GM19455 (cell line): ENCODE measurements around the gene CHCHD5.
"Not testable (repeated sequence)": the region's sequence is repeated elsewhere in the genome, so short reads cannot be mapped to it uniquely, and the experiment has no call there.

Source experiments
- ATAC-seq: cut with Tn5 transposase; IDR thresholded peaks from one replicate; pipeline ENCODE4 v1.9.1; 2021; ENCODE audit not compliant: unreplicated experiment

Gene CHCHD5, protein sequence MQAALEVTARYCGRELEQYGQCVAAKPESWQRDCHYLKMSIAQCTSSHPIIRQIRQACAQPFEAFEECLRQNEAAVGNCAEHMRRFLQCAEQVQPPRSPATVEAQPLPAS

DNA sequence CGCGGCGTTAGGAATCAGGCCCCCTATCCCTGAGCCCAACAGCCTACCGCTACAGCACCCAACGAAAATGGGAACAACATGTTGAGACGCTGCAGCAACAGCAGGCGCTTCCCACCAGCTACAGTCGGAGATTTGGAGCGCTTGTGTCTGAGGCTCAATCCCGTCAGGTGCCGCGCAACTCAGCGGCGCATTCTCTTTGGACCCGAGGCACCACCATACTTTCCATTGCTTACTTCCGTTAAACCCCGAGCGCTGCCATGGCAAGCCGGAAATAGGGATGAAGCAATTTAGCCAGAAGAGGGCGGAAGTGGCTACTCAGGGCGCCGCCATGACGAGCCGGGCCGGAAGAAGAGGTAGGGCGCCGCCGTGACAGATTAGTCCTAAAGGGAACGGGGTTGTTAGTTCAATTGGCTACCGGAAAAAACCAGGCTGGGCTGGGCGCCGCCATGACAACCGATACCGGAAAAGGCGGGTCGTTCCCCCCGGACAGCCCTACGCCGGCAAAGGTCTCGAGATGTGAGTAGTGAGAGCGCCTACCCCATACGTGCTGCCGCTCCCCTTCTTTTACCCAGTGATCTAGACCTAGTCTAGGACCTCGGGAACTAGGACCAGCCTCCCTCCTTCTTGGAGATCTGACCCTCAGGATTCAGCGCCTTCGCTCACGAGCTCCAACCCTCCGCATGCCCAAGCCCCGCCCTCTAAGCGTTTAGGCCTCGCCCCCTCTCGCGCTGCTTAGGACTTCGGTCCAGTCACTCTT, at the start of gene CHCHD5:
TSS of gene CHCHD5 (plus strand) at position 476 of the 757 bp plus-strand sequence. CDS start at position 515, 39 bp downstream.
- peak; percentile 87 for ATAC-seq

DNA sequence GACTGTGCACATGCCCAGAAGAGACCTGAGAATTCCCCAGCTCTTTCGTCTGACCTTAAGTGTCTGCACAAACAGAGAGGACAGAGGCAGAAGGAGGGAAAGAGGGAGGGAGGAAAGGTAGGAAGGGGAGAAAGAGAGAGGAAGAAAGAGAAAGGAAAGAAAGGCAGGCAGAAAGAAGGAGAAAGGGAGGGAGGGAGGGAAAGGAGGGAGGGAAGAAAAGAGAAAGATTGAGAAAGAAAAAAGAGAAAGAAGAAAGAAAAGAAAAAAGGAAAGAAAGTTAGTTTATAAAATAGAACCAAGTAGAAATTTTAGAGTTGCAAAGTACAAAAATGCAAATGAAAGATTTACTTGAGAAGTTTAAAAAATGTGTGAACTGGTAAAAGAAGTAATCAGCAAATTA, 49.6 kb upstream of the CHCHD5 start:
- no peak for ATAC-seq

DNA sequence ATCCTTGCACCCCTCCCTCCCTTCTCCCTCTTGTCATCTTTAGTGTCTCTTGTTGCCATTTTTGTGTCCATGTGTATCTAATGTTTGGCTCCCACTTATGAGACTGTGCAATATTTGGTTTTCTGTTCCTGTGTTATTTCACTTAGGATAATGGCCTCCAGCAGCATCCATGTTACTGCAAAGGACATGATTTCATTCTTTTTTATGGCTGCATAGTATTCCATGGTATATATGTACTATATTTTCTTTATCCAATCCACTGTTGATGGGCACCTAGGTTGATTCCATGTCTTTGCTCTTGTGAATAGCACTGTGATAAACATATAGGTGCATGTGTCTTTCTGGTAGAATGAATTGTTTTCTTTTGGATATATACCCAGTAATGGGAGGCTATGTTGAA, 47.7 kb upstream of the CHCHD5 start:
- ATAC-seq, result not testable (repeated sequence)

DNA sequence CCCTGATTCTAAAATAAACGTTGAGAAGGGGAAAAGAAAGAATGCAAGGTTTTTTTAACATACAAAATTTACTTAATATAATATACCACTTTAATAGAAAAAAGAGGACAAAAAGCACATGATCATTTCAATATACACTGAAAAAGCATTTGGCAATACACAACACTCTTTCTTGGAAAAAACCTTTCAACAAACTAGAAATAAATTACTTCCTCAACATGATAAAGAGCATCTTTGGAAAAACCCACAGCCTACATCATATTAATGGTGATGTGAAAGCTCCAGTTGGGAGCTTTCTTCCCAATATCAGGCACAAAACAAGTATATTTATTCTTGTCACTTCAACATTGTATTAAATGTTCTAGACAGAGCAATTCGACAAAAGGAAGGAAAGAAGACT, 45.1 kb upstream of the CHCHD5 start:
- no peak for ATAC-seq

DNA sequence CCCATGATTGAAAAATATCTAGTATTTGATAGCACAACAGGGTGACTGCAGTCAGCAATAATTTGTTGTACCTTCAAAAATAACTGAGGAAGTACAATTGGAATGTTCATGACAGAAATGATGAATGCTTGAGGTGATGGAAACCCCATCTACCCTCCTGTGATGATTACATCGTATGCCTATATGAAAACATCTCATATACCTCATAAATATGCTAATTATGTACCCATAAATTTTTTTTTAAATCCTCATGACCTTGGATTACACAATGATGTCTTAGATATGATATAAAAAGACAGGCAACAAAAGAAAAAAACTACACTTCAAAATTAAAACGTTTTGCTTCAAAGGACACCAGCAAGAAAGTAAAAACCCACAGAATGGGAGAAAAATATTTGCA, 43.5 kb upstream of the CHCHD5 start:
- ATAC-seq, result no peak

DNA sequence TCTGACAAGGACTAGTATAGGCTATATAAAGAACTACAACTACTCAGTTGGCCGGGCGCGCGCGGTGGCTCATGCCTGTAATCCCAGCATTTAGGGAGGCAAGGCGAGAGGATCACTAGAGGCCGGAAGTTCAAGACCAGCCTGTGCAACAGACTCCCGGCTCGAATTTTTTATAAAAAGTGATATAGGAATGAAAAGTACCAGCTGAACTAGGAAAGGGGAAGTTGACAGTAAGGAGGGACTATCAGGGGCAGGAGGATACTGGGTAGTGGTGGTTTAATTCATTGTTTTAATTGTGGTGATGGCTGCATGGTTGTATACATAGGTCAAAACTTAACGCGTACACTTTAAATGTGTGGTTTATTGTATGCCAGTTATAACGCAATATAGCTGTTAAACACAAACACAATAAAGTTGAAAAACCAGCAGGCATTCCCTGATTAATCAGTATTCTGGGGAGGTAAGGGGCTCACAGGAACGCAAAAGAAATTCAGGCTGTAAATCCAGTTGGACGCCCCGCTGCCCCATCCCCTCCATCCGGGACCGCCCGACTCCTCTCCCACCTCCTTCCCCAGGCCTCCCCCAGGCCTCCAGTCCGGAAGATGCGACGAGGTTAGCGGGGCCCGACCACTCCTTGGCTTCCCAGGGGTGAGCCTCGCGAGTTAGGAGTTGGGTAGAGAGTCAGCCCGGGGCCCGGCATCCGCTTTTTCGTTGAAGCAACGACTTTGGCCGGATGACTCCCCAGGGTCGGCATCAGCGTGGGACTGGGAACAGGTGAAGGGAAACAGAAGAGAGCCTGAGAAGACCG, 42.9 kb upstream of the CHCHD5 start:
- ATAC-seq, result peak; percentile 53

DNA sequence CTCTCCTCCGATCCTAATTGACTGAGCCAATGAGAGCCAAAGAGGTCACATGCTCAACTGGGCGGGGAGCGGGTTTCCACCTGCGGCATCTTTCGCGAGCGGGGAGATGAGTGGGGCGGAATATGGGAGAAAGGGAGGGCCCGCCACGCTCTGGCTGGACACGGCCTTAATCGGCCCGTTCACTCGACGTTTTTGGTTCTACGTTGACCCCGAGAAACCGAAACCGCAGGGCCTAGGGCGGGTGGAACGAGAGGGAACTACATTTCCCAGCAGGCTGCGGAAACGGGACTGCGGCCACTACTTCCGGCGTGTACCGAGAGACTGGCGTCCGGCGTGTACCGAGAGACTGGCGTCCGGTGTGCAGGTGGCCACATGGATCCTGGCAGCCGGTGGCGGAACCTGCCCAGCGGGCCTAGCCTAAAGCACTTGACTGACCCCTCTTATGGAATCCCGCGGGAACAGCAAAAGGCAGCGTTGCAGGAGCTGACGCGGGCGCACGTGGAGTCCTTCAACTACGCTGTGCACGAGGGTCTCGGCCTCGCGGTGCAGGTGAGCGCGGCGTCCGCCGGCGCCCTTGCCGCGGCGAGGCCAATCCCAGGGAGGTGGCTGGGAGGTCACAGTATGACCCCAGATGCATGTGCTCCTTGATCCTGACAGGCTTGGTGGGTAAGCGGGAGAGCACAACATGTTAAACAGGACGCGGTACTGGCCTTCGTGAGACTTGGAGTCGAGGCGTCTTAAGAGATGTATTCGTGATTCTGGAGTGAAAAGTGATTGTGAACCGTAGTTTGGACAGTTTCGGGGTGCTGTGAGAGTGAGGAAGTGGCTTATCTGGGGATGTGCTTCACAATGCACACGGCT, 42.1 kb upstream of the CHCHD5 start, which contains the start of gene POLR1B:
TSS of gene POLR1B (plus strand) at position 343 of the 861 bp plus-strand sequence. CDS start at position 373, 30 bp downstream.
- peak; percentile 83 for ATAC-seq

DNA sequence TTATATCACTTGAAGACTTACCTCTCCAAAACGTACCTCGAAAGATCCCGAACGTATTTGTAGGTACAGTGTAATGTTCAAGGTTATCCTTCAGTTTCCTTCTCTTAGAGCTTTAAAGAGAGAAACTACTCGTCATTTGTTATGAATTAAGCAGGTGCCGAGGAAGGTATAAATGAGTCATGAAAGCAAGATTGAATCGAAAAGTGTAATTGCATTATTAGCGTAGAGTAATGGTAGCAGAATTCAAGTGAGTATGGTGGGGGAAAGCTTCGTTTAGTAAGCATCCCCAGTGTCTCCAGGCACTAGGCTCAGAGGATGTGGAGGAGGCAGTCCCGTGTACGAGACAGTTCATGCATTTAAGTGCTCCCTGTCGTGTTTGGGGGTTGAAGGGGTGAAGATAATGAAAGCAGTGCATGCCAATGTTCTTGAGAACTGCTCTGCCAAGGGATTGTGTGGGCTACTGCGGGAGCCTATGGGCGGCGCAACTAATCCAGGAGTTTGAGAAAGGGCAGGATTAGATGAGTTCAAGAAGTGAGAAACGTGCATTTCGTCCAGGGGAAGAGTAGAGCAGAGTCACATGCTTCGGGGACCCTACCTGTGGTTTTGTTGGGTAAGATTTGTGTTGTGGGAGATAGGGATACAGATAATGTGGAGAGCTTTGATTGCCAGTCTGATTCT, 41.3 kb upstream of the CHCHD5 start:
- no peak for ATAC-seq

DNA sequence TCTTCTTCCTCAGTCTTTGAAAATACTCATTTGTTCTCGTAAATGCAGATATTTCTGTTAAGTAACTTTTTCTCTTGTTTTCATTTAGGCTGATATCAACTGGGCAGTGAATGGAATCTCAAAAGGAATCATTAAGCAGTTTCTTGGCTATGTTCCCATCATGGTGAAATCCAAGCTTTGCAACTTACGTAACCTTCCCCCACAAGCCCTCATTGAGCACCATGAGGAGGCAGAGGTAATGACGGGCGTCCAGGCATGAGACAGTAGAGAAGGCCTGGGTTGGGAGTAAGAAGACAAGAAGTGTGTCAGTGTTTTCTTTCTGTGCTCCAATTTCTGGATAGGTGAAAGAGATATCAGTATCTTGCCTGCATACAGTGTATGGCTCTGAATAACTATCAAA, 37.1 kb upstream of the CHCHD5 start:
- ATAC-seq, result no peak

DNA sequence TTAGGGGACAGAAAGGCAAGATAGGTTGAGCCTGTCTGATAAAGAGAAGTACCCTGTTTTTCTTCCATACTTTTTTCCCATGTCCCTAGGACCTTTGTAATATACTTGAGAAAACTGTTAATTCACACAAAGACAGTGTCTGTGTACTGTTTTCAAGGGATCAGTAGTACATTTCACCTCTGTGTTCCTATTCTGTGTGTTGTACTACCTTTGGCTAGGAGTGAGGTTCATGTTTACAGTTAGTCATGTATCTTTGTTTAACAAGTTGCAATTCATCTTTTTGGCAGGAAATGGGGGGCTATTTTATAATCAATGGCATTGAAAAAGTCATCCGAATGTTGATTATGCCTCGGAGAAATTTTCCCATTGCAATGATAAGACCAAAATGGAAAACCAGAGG, 35.4 kb upstream of the CHCHD5 start:
- no peak for ATAC-seq

DNA sequence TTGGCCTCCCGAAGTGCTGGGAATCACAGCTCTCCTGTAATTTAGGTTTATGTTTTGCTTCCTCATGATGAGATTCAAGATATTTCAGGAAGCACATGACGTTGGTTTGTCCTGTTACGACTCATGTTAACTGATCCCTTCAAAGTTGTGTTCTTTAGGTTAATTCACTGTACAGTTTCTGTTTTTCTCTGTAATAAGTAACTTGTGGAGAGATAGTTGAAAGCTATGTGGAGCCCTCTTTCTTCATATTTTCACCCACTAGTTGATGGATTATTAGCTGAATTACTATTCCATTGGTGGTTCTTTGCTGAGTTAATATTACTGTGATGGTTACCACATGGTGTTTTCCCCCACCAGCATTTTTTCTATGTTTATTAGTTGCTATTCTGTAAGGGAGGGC, 18.3 kb upstream of the CHCHD5 start:
- ATAC-seq, result no peak

DNA sequence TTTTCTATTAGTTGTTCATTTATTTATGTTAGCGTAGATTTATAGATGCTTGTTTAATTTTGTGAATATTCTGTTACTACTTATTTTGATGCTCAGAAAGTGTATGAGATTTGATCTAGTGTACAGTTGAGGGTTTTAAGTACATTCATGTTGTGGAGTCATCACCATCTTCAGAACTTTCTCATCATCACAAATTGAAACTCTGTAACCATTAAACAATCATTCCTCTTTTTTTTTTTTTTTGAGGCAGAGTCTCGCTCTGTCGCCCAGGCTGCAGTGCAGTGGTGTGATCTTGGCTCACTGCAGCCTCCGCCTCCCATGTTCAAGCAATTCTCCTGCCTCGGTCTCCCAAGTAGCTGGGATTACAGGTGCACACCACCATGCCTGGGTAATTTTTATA, 17.9 kb upstream of the CHCHD5 start:
- not testable (repeated sequence) for ATAC-seq

DNA sequence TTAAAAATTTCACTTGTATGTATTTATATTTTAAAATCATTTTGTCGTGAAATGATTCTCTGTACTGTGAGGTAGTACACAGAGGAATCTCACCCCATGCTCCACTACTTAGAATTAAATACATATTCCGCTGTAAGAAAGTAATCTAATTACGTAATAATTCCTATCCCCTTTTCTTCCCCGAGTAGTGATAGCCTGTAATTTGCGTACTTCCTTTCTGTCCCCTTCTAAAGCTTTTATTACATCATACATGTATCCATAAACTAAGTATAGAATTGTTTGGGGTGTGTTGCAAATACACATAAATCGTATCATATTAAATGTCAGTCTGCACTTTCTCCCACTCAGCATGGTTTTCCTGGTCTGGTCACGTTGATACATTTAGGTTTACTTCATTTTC, 12.4 kb upstream of the CHCHD5 start:
- ATAC-seq, result no peak

DNA sequence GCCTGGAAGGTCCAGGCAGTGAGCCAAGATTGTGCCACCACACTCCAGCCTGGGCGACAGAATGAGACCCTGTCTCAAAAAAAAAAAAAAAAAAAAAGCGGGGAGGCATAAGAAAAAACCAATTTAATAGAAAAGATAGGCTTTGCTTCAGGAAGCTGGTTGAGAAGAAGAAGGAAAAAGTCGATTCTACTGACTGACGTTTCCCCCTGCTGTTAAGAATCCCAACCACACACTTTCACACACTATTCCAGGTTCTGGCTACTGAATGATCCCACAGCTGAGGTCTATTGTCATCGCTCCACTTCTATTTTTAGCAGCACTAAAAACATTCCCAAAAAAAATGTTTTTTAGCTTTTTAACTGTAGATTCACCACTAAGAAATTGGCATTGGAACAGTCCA, 6.7 kb upstream of the CHCHD5 start:
- no peak for ATAC-seq

DNA sequence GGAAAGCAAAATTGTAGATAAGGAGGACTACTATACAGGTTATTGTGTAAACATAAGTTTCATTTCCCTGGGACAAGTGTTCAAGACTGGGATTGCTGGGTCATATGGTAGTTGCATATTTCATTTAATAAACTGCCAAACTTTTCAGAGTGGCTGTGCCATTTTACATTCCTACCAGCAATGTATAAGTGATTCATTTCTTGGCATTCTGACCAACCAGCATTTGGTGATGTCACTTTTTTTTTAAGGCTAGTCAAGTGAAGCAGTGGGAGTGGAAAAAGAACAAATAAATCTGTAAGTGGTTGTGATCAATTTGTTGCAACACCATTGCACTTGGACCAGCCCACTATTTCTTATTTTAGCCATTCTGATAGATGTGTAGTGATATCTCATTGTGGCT, 5.2 kb upstream of the CHCHD5 start:
- ATAC-seq, result no peak

DNA sequence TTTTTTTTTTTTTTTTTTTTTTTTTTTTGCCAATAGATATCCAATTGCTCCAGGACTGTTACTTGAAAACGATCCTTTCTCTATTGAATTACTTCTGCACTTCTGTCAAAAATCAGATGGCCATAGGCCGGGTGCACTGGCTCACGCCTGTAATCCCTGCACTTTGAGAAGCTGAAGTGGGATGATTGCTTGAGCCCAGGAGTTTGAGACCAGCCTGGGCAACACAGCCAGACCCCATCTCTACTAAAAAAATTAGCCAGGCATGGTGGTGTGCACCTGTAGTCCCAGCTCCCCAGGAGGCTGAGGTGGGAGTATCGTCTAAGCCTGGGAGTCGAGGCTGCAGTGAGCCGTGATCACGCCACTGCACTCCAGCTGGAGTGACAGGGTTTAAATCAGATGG, 4.3 kb upstream of the CHCHD5 start:
- ATAC-seq, result no peak

DNA sequence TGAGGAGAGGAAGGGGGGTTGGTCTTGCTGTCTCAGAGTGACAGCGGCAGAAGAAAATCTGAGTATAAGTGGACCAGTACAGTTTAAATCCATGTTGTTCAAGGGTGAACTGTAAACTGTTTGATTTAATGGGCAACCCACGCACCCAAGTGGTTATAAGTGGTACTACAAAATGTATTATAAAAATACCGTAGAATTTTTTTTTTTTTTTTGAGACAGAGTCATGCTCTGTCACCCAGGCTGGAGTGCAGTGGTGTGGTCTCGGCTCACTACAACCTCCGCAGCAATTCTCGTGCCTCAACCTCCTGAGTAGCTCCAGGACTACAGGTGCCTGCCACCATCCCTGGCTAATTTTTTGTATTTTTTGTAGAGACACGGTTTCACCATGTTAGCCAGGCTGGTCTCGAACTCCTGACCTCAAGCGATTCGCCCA, 2.1 kb upstream of the CHCHD5 start:
- no peak for ATAC-seq

DNA sequence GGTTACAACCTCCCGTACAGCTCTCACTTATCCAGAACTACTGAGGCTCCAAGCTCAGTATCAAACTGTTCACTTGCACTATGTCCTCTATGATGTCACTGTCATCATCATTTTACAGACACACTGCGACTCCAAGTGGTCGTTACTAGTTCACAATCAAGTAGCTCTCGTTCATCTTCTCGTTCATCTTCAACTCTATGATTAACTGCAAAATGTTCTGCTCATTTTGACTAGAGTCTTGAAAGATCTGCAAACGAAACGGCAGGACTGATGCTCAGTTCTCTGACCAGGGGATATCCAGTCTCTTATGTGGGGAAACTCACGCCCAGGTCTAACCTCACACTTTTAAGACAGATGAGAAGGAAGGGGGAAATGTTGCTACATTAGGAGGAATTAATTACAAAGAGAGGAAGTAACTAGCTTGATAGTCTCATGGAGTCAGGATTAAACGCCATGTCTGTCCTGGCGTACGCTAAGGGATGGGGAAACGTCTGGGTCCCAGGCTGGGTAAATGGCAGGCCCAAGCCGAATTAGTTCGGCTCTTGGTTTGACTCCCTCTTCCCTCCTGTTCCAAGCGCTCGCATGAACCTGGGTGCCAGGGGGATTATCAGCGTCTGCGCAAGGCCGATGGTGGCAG, 794 bp upstream of the CHCHD5 start:
- no peak for ATAC-seq

DNA sequence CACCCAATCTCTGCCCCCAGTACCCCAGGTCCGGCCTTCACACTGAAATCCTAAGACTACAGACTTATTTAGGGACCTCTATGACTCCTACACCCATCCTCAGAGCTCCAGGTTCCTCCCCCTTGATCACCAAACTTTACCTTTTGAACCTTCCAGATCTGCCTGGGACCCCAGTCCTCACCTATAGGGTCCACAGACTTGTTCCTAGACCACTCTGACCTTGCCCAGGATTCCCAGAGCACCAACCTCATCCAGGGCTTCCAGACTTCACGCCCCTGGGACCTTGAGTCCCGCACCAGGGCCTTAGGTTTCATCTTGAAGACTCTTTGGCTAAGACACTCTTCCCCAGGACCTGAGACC, 462 bp downstream of the CHCHD5 start:
- no peak for ATAC-seq

DNA sequence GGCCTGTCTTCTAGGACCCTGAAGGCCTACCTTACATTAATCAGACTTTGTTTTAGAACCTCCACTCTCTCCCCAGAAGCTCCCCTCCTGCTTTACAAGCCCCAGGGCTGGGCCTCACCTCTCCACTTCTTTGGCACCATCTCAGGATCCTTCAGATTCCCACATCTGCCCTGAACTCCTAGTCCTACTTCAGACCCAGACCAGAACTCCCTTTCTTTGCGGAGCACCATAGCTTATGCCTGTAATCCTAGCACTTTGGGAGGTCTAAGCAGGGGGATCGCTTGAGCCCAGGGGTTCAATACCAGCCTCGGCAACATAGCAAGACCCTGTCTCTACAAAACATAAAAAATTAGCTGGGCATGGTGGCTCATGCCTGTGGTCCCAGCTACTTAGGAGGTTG, 991 bp downstream of the CHCHD5 start:
- ATAC-seq, result no peak
